ENCODE results near the gene ADGRE3.
"Not testable (repeated sequence)": the region's sequence is repeated elsewhere in the genome, so short reads cannot be mapped to it uniquely, and the experiment has no call there.

The ADGRE3 gene

DNA sequence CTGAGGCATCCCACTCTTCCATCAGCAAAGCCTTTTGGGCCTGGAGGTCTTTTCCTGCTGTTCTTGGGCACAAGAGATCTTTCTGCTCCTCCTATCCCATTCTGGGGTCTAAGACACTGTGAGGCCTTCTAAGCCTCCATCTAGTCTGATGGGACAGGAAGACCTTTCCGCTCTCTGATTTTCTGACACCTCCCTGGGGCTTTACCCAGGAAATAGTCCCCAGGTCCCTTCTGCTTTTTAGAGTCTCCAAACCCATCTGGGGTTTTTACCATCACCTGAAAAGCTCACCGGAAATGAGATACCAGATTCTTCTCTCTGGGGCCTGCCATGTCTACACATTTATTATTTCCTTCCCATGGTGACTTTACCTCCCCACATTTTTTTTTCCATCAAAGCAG is 70.7 kb downstream of the ADGRE3 start:
- no peak overlapping the region for H3K9ac ChIP-seq (ENCODE audit: insufficient read length)
- H3K9me3 ChIP-seq (ENCODE audit: low read depth, low read length): no peaks in the 10 kb centered on the region
- no peak for DNase-seq (ENCODE audit: low read depth, low spot score)
- no peak for TF ChIP-seq POLR2AphosphoS5 (IDR thresholded peaks at IDR 0.05; ENCODE audit: borderline replicate concordance, low read depth, low read length)
- TF ChIP-seq EZH2 (IDR thresholded peaks at IDR 0.05): no peak
- no peak for TF ChIP-seq FOXP2 (optimal IDR thresholded peaks at IDR 0.05; ENCODE audit: control extremely low read depth, extremely low read length, insufficient read depth)
- no peak overlapping the region for H3K4me3 ChIP-seq
- no peaks in the 10 kb centered on the region for H3K36me3 ChIP-seq (ENCODE audit: insufficient read depth, low read length)
- no peak overlapping the region for H3K27ac ChIP-seq

DNA sequence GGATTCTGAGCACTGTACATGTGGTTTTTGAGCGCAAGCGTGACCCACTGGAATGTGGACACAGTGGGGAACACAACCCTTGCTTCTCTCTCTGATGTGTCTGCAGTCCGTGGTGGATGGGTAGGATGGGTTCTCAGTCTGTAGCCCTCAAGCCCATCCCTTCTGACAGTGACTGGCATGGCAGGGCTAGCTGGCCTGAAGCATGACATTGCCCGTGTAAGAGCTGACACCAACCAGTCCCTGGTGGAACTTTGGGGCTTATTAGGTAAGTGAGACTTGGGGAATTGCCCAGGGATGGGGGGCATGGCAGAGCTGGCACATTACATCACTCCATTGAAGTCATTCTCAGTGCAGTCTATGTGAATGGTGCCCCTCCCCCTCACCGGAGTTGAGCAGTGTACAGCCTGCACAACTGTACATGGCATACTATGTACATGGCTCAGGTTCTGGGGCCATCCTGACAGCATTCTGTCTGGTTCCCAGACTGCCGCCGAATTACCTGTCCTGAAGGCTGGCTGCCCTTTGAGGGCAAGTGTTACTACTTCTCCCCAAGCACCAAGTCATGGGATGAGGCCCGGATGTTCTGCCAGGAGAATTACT is 75.0 kb downstream of the ADGRE3 start:
- H3K9ac ChIP-seq (ENCODE audit: insufficient read length): no peak overlapping the region
- TF ChIP-seq FOXP2 (optimal IDR thresholded peaks at IDR 0.05; ENCODE audit: control extremely low read depth, extremely low read length, insufficient read depth): no peak
- no peak for TF ChIP-seq POLR2AphosphoS5 (IDR thresholded peaks at IDR 0.05; ENCODE audit: borderline replicate concordance, low read depth, low read length)
- no peaks in the 10 kb centered on the region for H3K9me3 ChIP-seq (ENCODE audit: low read depth, low read length)
- no peaks in the 10 kb centered on the region for H3K36me3 ChIP-seq (ENCODE audit: insufficient read depth, low read length)
- no peak overlapping the region for H3K4me3 ChIP-seq
- DNase-seq (ENCODE audit: low read depth, low spot score): no peak
- no peak overlapping the region for H3K27ac ChIP-seq

DNA sequence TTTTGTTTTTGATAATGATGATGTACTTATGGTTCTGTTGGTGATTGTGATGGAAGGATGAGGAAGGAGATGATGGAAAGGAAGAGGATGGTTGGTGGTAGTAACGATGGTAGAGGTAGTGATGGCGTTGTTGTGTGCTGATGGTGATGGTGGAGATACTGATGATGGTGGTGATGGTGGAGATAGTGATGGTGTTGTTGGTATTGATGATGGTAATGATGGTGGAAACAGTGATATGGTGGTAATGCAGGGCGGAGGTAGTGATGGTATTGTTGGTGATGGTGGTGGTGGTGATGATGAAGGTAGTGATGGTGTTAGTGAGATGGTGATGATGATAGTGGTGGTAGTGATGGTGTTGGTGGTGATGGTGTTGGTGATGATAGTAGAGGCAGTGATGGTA is 79.1 kb downstream of the ADGRE3 start:
- TF ChIP-seq EZH2 (IDR thresholded peaks at IDR 0.05): no peak
- TF ChIP-seq FOXP2 (optimal IDR thresholded peaks at IDR 0.05; ENCODE audit: control extremely low read depth, extremely low read length, insufficient read depth): no peak
- TF ChIP-seq POLR2AphosphoS5 (IDR thresholded peaks at IDR 0.05; ENCODE audit: borderline replicate concordance, low read depth, low read length): no peak
- H3K9me3 ChIP-seq (ENCODE audit: low read depth, low read length): no peaks in the 10 kb centered on the region
- no peak overlapping the region for H3K27ac ChIP-seq
- DNase-seq (ENCODE audit: low read depth, low spot score): no peak
- no peak overlapping the region for H3K4me3 ChIP-seq
- H3K9ac ChIP-seq (ENCODE audit: insufficient read length): no peak overlapping the region
- H3K36me3 ChIP-seq (ENCODE audit: insufficient read depth, low read length): no peaks in the 10 kb centered on the region

DNA sequence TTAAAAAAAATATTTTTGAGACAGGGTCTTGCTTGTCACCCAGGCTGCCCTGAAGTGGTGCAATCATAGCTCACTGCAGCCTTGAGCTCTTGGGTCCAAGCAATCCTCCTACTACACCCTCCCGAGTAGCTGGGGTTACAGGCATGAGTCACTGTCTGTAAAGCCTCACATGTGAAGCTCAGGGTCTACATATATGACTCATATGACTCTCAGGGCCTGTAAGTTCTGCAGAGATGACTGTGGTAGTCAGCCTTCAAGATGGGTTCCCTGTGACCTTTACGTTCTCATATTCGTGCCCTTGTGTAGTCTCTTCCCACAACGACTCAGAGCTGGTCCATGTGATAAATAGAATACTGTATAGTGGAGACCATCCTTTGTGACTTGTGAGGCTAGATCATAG is 85.2 kb downstream of the ADGRE3 start:
- H3K9me3 ChIP-seq (ENCODE audit: low read depth, low read length); H3K27ac ChIP-seq; DNase-seq (ENCODE audit: low read depth, low spot score); H3K4me3 ChIP-seq; H3K9ac ChIP-seq (ENCODE audit: insufficient read length); H3K36me3 ChIP-seq (ENCODE audit: insufficient read depth, low read length): not testable (repeated sequence)

DNA sequence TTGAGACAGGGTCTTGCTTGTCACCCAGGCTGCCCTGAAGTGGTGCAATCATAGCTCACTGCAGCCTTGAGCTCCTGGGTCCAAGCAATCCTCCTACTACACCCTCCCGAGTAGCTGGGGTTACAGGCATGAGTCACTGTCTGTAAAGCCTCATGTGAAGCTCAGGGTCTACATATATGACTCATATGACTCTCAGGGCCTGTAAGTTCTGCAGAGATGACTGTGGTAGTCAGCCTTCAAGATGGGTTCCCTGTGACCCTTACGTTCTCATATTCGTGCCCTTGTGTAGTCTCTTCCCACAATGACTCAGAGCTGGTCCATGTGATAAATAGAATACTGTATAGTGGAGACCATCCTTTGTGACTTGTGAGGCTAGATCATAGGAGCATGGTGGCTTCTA is 89.5 kb downstream of the ADGRE3 start:
- not testable (repeated sequence) for H3K4me3 ChIP-seq; H3K36me3 ChIP-seq (ENCODE audit: insufficient read depth, low read length); H3K9me3 ChIP-seq (ENCODE audit: low read depth, low read length); DNase-seq (ENCODE audit: low read depth, low spot score); H3K9ac ChIP-seq (ENCODE audit: insufficient read length); H3K27ac ChIP-seq

DNA sequence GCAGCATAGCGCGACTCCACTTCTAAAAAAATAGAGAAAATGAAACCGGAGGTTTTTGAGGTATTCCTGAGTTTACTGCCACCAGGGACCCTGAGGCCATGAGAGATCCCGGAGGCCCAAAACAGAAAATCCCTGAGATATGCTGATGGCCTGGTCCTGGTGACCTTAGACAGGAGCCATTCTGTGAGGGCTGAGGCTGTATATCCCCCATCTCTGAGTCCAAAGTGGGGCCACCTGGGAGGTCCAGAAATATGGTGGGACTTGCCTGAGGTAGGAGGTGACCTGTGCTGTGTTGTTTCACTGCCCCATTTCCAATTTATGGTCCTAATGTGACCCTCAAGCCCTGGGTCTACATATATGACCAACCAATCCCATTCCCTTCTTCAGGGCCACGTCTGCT is 90.3 kb downstream of the ADGRE3 start:
- not testable (repeated sequence) for H3K36me3 ChIP-seq (ENCODE audit: insufficient read depth, low read length); H3K4me3 ChIP-seq; H3K9me3 ChIP-seq (ENCODE audit: low read depth, low read length); H3K27ac ChIP-seq; H3K9ac ChIP-seq (ENCODE audit: insufficient read length); DNase-seq (ENCODE audit: low read depth, low spot score)

DNA sequence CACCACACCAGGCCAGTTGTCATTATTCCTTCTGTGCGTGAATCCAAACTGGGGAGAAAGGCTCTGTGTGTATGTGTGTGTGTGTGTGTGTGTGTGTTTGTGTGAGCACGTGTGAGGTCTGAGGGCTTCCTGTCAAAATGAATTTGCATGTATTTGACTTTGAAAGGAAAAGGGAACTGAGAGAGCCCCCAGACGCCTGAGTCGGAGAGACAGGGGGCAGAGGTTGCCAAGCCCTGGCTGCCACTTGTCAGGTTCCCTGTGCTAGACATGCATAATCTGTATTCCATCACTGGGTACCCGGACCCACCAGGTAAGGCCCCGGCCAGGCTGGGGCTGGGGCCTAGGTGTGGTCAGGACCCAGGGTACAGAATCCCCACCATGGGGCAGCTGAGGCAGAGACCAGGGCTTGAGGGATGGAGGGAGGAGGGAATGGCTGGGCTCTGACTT is 91.7 kb downstream of the ADGRE3 start, which contains the start of gene CLEC17A:
TSS of gene CLEC17A (plus strand) at position 191 of the 447 bp plus-strand sequence. CDS start at position 268, 77 bp downstream.
- TF ChIP-seq POLR2AphosphoS5 (IDR thresholded peaks at IDR 0.05; ENCODE audit: borderline replicate concordance, low read depth, low read length) (no peak), FOXP2 (optimal IDR thresholded peaks at IDR 0.05; ENCODE audit: control extremely low read depth, extremely low read length, insufficient read depth) (no peak), EZH2 (IDR thresholded peaks at IDR 0.05) (no peak)
- Histone ChIP-seq H3K9ac (ENCODE audit: insufficient read length) (no peak within 1 kb of the TSS), H3K36me3 (ENCODE audit: insufficient read depth, low read length) (no peaks in the 10 kb centered on the region), H3K27ac (no peak within 1 kb of the TSS), H3K9me3 (ENCODE audit: low read depth, low read length) (no peaks in the 10 kb centered on the region), H3K4me3 (no peak within 1 kb of the TSS)
- DNase-seq (ENCODE audit: low read depth, low spot score): no peak

DNA sequence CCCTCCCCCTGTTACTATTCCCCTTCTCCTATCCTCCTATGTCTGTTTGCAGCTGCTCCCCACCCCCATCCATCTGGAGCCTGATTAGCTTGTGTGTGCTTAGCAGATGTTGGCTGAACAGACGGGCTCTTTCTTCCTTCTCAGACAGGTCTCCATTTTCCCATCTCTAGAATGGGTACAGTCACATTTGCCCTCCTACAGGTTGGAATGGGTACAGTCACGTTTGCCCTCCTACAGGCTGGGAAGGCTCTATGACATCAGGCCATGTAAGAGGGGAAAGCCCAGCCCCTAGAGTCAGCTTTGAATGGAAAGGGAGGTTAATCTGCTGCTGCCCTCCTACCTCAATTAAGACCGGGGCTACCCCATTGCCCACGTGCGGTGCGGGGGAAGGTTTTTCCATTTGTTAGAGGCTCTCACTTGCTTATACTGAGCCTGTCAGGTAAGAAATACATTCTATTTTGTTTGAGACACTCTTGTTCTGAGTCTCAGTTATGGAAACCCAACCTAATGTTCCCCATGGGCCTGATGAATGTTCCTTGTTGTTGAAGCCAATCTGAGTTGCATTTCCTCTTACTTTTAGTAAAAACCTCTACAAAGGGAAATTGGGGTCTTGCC is 93.9 kb downstream of the ADGRE3 start:
- Histone ChIP-seq H3K4me3 (no peak overlapping the region), H3K27ac (no peak overlapping the region), H3K36me3 (ENCODE audit: insufficient read depth, low read length) (no peaks in the 10 kb centered on the region), H3K9me3 (ENCODE audit: low read depth, low read length) (no peaks in the 10 kb centered on the region), H3K9ac (ENCODE audit: insufficient read length) (no peak overlapping the region)
- DNase-seq (ENCODE audit: low read depth, low spot score): no peak
- no peak for TF ChIP-seq EZH2 (IDR thresholded peaks at IDR 0.05)
- TF ChIP-seq FOXP2 (optimal IDR thresholded peaks at IDR 0.05; ENCODE audit: control extremely low read depth, extremely low read length, insufficient read depth): no peak

DNA sequence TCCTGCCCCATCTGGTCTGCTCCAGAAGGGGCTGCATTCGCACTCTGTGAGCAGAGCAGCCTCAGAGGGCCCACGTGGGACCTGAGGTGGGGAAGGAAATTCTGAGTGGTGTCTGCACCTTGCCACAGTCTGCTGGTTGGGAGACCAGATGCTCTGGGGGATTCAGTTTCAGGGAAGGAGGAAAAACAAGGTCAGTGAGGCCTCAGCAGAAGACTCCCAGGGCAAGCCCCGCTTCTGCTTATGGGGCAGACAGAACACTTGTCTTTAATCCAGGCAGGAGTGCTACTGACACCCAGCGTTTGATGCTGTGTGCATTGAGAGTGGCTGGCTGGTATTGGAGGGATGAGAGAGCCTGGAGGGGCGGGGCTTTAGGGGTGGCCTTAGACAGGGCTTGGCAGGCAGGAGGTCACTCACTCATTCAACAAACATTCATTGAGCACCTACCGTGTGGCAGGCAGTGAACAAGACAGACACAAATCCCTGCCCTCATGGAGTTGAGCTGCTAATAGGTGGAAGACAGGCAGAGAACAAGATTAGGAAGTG is 96.7 kb downstream of the ADGRE3 start:
- H3K9me3 ChIP-seq (ENCODE audit: low read depth, low read length): no peaks in the 10 kb centered on the region
- H3K27ac ChIP-seq: no peak overlapping the region
- no peak overlapping the region for H3K9ac ChIP-seq (ENCODE audit: insufficient read length)
- TF ChIP-seq FOXP2 (optimal IDR thresholded peaks at IDR 0.05; ENCODE audit: control extremely low read depth, extremely low read length, insufficient read depth) (no peak), POLR2AphosphoS5 (IDR thresholded peaks at IDR 0.05; ENCODE audit: borderline replicate concordance, low read depth, low read length) (no peak), EZH2 (IDR thresholded peaks at IDR 0.05) (no peak)
- no peaks in the 10 kb centered on the region for H3K36me3 ChIP-seq (ENCODE audit: insufficient read depth, low read length)
- no peak overlapping the region for H3K4me3 ChIP-seq
- no peak for DNase-seq (ENCODE audit: low read depth, low spot score)
